Activated CD8-positive, alpha-beta memory T cell treated with anti-CD3 and anti-CD28 coated beads, Interleukin-2, amount 50 U/mL, for 1 hour (primary cell): ENCODE data around the gene TFR2.

Source experiments
- DNase-seq: peaks from one replicate; pipeline ENCODE4 v3.0.0-alpha.2; 2020; ENCODE audit errors: extremely low read depth

Gene TFR2

GRCh38 chr7:100612730-100613390, 28.5 kb downstream of the TFR2 start:
- DNase-seq, result no peak

DNA sequence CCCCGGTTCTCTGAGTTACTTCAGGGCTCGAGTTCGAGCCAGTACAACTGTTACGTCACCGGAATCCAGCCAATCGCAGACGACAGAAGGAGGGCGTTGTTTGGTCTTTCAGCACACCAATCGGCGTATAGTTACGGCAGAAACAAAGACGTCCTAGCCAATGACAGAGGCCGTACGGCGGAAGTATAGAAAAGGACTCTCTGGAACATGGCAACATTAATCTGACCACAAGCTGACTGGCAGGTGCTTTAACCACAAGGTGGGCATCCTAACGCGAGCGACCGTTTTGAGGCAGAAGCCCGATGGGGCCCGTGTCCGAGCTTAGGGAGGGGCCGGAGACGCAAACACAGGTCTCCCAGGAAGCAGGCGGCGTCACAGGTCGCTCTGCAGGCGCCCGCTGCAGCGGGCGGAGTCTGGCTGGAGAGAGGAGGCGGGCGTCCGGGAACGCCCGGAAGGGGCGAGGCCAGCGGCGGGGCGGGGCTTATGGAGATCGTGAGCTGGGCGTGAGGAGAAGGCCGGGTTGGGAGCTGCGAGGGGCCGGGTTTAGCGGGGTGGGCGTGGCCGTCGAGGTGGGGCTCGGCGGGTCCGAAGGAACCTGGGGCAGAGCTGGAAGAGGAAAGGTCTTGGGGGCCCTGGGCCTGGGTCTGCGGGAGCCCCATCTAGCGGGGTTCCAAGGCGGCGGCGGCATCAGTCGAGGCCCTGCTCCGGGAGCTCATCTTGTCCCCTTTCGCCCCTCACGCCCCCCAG, 29.2 kb downstream of the TFR2 start, which contains the start of gene MOSPD3:
Gene MOSPD3 (plus strand): TSS at position 558 of the 747 bp plus-strand sequence. CDS start 252 bp downstream, outside the sequence.
- peak; percentile 92 for DNase-seq

DNA sequence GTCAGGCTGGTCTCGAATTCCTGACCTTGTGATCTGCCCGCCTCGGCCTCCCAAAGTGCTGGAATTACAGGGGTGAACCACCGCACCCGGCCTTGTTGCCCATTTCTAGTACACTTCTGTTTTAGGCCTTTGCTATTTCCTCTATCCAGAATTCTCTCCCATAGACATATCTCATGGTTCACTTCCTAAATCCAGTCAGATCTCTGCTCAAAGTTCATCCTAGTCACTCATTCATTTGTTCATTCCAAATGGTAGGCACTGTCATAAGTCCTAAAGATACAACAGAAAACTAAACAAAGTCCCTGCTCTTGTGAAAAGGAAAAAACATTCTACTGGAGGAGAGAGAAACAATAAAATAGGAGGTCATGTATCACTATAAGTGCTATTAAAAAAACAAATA, 31.4 kb downstream of the TFR2 start:
- no peak for DNase-seq

DNA sequence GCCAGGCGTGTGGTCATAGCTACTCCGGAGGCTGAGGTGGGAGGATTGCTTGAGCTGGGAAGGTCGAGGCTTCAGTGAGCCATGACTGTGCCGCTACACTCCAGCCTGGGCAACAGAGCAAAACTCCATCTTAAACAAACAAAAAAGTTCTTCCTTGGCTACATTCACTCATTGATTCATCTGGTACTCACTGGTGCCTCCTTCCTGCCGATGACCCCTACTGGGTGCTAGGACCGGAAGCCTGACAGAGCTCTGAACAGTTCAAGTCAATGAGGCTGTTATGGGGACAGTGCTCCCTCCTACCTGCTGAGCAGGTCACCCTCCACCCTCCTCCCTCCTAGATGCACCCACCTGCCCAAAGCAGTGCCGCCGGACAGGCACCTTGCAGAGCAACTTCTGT, 34.2 kb downstream of the TFR2 start:
- DNase-seq, result no peak

GRCh38 chr7:100606313-100606712, 35.0 kb downstream of the TFR2 start:
- DNase-seq, result no peak

GRCh38 chr7:100604976-100605911, 36.1 kb downstream of the TFR2 start:
- no peak for DNase-seq

GRCh38 chr7:100604028-100604975, 37.0 kb downstream of the TFR2 start:
- no peak for DNase-seq

DNA sequence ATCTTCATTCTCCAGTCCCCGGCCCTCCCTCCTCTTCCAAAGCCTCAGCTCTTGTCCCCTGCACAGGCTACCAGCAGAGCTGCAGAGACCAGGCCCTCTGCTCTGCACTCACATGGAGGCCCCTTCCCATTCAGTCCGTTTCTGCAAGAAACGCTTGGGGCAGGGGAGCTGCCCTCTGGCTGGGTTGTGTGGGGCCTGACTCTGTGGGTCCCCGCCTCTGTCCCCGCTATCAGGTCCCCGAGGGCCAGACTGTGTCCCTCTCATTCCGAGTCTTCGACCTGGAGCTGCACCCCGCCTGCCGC, 37.7 kb downstream of the TFR2 start:
- no peak for DNase-seq

DNA sequence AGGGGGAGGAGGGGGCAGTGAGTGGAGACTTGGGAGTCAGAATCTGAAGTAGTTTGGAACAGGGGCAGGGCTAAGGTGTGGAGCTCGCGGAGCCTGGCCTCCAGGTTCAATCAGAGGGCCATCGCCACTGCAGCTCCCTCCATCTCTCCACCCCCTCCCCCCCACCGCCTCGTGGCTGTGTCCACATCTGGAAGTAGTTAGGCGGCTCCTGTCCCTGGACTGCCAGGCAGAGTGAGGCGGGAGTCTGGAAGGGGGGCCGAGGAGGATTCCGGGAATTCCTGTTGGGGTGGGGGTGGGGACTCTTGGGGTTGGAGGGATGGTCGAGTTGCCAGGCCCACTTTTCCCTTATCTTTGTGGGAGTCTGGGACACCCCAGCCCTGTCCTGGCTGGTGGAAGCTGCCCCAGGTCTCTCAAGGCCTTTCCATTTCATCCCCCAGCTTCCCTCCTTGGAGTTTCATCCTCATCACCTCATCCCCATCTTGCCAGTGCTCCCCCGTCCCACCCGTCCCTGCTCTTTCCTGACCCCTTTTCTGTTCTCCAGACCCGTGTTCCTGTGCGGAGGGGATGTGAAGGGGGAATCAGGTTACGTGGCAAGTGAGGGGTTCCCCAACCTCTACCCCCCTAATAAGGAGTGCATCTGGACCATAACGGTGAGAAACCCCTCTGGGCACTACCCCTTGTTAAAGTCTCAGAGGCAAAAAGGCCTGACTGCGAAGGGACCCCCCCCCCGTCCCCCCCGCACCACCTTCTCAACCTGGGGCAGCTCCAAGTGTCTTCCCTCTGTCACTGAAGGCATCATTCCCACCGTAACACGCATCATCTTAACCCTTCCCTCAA, 38.2 kb downstream of the TFR2 start:
- no peak for DNase-seq

DNA sequence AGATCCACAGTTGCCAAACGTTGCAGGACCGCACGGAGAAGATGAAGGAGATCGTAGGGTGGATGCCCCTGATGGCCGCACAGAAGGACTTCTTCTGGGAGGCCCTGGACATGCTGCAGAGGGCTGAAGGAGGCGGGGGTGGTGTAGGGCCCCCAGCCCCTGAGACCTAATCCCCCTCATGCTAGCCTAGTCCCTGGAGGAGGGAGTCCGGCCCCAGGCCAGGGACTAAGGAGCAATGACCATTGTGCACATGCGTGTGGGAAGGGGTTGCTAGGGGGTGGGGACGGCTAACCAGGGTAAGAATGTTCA, 40.7 kb downstream of the TFR2 start:
- DNase-seq, result no peak

GRCh38 chr7:100599911-100600729, 41.2 kb downstream of the TFR2 start:
- no peak for DNase-seq

DNA sequence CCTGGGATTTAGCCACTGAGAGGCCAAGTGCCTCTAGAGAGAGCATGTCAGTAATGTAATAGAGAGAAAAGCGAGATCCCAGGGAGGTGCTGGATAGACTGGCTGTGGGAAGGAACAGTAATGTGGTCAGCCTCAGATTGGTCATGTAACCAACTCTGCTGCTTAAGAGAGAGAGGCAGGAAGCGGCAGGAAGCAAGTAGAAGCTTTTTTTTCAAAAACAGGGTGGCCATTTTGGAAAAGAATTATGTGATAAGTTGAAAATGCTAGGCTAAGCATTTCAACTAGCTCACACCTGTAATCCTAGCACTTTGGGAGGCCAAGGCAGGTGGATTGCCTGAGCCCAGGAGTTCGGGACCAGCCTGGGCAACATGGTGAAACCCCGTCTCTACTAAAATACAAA, 42.9 kb downstream of the TFR2 start:
- DNase-seq, result no peak

DNA sequence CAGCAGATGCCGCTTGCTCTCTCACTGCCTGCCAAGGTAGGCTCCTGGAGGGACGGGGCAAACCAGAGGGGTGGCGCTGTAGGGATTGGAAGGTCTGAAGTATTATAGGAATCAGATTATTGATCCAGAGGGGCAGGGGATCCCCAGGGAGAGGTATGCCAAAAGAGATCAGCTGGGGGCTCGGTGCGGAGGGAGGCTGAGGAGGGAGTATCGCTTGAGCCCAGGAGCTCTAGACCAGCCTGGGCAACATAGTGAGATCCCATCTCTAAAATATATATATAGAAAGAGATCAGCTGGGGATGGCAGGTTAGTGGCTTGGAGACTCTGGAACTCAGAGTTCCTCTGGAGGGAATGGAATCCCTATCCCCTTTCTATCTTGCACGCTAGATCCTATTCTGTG, 46.2 kb downstream of the TFR2 start:
- DNase-seq, result no peak

- no peak for DNase-seq
Observed at GRCh38 chr7:100591596-100591995, 49.8 kb downstream of the TFR2 start.

GRCh38 chr7:100590077-100590737, 51.1 kb downstream of the TFR2 start:
- no peak for DNase-seq

GRCh38 chr7:100589341-100589947, 51.9 kb downstream of the TFR2 start:
- no peak for DNase-seq

DNA sequence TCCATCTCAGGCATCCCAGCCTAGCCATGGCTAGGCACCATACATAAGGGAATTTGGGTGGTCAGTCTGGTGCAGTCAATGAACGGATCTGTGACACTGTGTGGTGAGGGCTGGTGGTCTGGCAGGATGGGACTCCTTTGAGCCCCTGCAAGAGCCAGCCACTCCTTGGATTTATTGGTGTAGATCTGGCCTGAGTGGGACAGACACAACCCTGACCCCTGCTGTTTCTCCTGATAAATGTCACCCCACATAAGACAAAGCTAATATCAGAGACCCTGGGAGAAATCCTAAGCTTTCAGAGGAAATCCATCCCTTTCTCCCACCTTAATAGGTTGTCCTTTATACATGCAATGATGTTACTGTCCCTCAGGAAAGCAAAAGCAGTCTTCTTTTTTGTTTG, 52.9 kb downstream of the TFR2 start:
- no peak for DNase-seq

GRCh38 chr7:100586266-100587025, 54.9 kb downstream of the TFR2 start, which contains the start of gene FBXO24:
Gene FBXO24 (plus strand): TSS chr7:100586328. CDS start chr7:100586626, 298 bp downstream.
- peak; percentile 99 for DNase-seq
